H1 (cell line): Measurements from ENCODE around the gene ANGPTL8. TPM values are rescaled to one million over a fixed set of nuclear protein-coding genes. Genes with fewer than 3 reads are reported as not detected.

Source experiments
- BCL11A ChIP-seq, 2 experiments: IDR thresholded peaks; one replicate each; pipeline ENCODE4 v1.6.1; 2011; ENCODE audit warnings: low read depth in 2 of 2, low read length in 2 of 2, mild to moderate bottlenecking in 2 of 2
- BRCA1 ChIP-seq: IDR thresholded peaks from 2 replicates; pipeline ENCODE4 v1.6.1; 2012; ENCODE audit warnings: low read depth, low read length, improper control_type of control experiment
- HDAC2 ChIP-seq, 2 experiments: fragments of 300-600 bp in 1 of 2; sonication (generic) in 1 of 2; IDR thresholded peaks; 2 replicates each; pipeline ENCODE4 v1.6.1; 2011 to 2012; ENCODE audit warnings: low read depth in 2 of 2, low read length in 2 of 2, mild to moderate bottlenecking in 2 of 2, moderate library complexity in 2 of 2, borderline replicate concordance in 1 of 2, inconsistent platforms in 1 of 2
- KDM1A ChIP-seq: fragments of 200-600, 300-600 bp; sonication (generic); IDR thresholded peaks from 2 replicates; pipeline ENCODE4 v1.7.1; 2016; ENCODE audit warnings: mild to moderate bottlenecking, low read length, borderline replicate concordance
- NANOG ChIP-seq: IDR thresholded peaks from 2 replicates; pipeline ENCODE4 v1.6.1; 2011; ENCODE audit warnings: low read length, low read depth, mild to moderate bottlenecking, inconsistent platforms; ENCODE audit not compliant: insufficient read depth, poor library complexity, severe bottlenecking
- POLR2A ChIP-seq, 2 experiments: IDR thresholded peaks; 1 replicate in 1 of 2; 2 replicates in 1 of 2; pipeline ENCODE4 v1.6.1; 2011; ENCODE audit warnings: low read depth in 2 of 2, low read length in 2 of 2, mild to moderate bottlenecking in 2 of 2; ENCODE audit errors: control extremely low read depth in 1 of 2
- RAD21 ChIP-seq, 2 experiments: IDR thresholded peaks in 1 of 2; conservative IDR thresholded peaks in 1 of 2; 2 replicates each; pipeline ENCODE4 v1.6.1; 2011; ENCODE audit warnings: low read depth in 2 of 2, low read length in 2 of 2, improper control_type of control experiment in 1 of 2, inconsistent platforms in 1 of 2, mild to moderate bottlenecking in 1 of 2, moderate library complexity in 1 of 2
- RBBP5 ChIP-seq: IDR thresholded peaks from 2 replicates; pipeline ENCODE4 v1.7.1; 2012; ENCODE audit warnings: low read depth, mild to moderate bottlenecking, inconsistent platforms, low read length, moderate library complexity, borderline replicate concordance
- RFX5 ChIP-seq: IDR thresholded peaks from 2 replicates; pipeline ENCODE4 v1.6.1; 2011; ENCODE audit warnings: low read depth, low read length, improper control_type of control experiment, borderline replicate concordance
- SP2 ChIP-seq: IDR thresholded peaks from 2 replicates; pipeline ENCODE4 v1.6.1; 2012; ENCODE audit warnings: mild to moderate bottlenecking, low read length, inconsistent platforms
- SRF ChIP-seq: IDR thresholded peaks from 2 replicates; pipeline ENCODE4 v1.6.1; 2011; ENCODE audit warnings: mild to moderate bottlenecking, low read depth, low read length, moderate library complexity
- TAF7 ChIP-seq: optimal IDR thresholded peaks from 2 replicates; pipeline ENCODE3; 2011; ENCODE audit warnings: low read depth, mild to moderate bottlenecking, inconsistent platforms, low read length, moderate library complexity, borderline replicate concordance
- TCF12 ChIP-seq: IDR thresholded peaks from 2 replicates; pipeline ENCODE4 v1.6.1; 2011; ENCODE audit warnings: low read depth, mild to moderate bottlenecking, low read length
- polyA plus RNA-seq, 7 experiments: library from polyadenylated mRNA; depleted of rRNA in 3 of 7; stranded (reverse) in 5 of 7; unstranded in 2 of 7; fragments of >200 nt in 5 of 7; fragments of 200-250 nt in 2 of 7; gene quantifications; 1 replicate in 5 of 7; 2 replicates in 1 of 7; 4 replicates in 1 of 7; pipeline versions ENCODE4 v1.2.1 to v1.2.3, GENCODE V29; 2011 to 2013; ENCODE audit warnings: missing spikeins in 2 of 7, mixed read lengths in 2 of 7
- total RNA-seq: library from RNA; stranded (reverse); fragmentation: NEBNext Ultra II Directional; extraction: Animal tissue kit (Norgen Biotek cat#: 25700); gene quantifications from 2 replicates; pipeline ENCODE4 v1.2.1, GENCODE V29; 2021

The ANGPTL8 gene
- total and polyA plus RNA-seq, 2 of the 8 experiments (the other 6 are each of a cell fraction or from before 2014, with no cell fraction given), result not detected

DNA sequence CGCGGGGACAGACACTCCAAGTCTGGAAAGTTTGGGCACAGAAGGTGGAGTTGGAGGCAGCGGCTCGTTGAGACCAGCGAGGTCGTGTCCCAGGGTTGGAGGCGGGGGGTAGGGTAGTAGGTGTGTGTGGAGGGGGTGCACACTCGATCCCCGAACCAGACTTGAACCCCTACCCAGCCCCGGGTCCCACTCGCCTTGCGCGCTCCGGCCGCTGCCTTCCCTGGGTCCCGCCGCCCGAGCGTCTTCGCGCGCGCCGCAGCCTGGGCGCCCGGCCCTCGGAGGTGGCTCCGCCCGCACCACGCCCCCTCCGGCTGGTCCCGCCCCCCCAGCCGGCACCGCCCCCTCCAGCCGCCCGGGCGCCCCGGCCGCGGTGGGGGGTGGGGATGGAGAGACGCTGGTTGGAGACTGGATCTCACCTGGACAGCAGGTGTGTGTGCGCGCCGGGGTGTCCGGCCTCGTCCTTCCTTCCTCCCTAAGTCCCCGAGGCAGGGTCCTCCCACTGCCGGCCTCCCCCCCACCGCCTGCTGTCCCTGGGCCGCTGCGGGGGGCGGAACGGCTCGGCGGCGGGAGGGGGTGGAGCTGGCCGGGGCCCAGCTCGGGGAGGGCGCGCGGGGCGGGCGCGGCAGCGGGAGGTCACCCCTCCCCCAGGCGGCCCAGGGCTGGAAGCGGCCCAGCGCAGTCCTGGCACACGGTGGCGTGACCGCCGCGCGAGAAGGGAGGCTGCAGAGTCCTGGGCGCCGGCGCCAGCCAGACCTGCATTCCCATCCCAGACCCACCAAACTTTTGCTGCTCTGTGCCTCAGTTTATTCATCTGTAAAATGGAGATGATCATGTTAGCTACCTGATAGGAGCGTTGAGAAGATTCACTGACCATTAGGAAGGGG is 41.9 kb upstream of the ANGPTL8 start, which contains the start of gene KANK2 (continued):
- TF ChIP-seq RAD21 (IDR thresholded peaks at IDR 0.05 in 1 of 2, conservative IDR thresholded peaks at IDR 0.05 in 1 of 2; ENCODE audit: low read depth in 2 of 2, low read length in 2 of 2) (no peak), RFX5 (no peak), TCF12 (no peak), SRF (no peak), HDAC2 (IDR thresholded peaks at IDR 0.05; ENCODE audit: borderline replicate concordance in 1 of 2, low read depth in 2 of 2, low read length in 2 of 2) (peak; percentile 23 to 90; a peak in 1 of 4 replicates), BRCA1 (no peak), TAF7 (no peak), BCL11A (IDR thresholded peaks at IDR 0.05; ENCODE audit: low read depth in 2 of 2, low read length in 2 of 2) (no peak), KDM1A (peak; percentile 98), POLR2A (IDR thresholded peaks at IDR 0.05; ENCODE audit: control extremely low read depth in 1 of 2, low read depth in 2 of 2, low read length in 2 of 2) (peak in 1 of 2 experiments; percentile 73; a peak in 2 of 3 replicates), RBBP5 (0 out of 2 replicates have a peak, but pooled peaks have one; percentile 76), SP2 (no peak), NANOG (no peak)
- TF ChIP-seq, all 59 proteins: peak for 11
